Thoracic aorta (tissue), 2 donors: ENCODE results near the gene CEACAM20. TPM values are rescaled to one million over a fixed set of nuclear protein-coding genes. Genes with fewer than 3 reads are reported as not detected.
"Not testable (repeated sequence)": the region's sequence is repeated elsewhere in the genome, so short reads cannot be mapped to it uniquely, and the experiment has no call there.

Source experiments
- ATAC-seq: fragments of 150-250 bp; one replicate; pipeline ENCODE4 v1.8.0; 2017; ENCODE audit warnings: low read depth; ENCODE audit not compliant: insufficient number of reproducible peaks, low FRiP score
- DNase-seq: peaks from one replicate; pipeline ENCODE4 v3.0.0-alpha.2; 2020; ENCODE audit warnings: low spot score
- H3K27ac ChIP-seq, 2 donors: fragments of 200-600 bp; sonication (generic); 1 replicate in 1 of 2; 2 replicates in 1 of 2; pipeline ENCODE4 v1.5.1; 2016; ENCODE audit warnings: mild to moderate bottlenecking in 2 of 2, moderate library complexity in 2 of 2
- H3K27me3 ChIP-seq: fragments of 200-600 bp; sonication (generic); replicated peaks from 2 replicates; pipeline ENCODE4 v1.6.0; 2016; ENCODE audit warnings: mild to moderate bottlenecking; ENCODE audit not compliant: insufficient read depth
- H3K36me3 ChIP-seq: fragments of 200-600 bp; sonication (generic); one replicate; pipeline ENCODE4 v1.5.1; 2016
- H3K4me1 ChIP-seq, 2 donors: fragments of 200-600 bp; sonication (generic); 1 replicate in 1 of 2; 2 replicates in 1 of 2; pipeline versions ENCODE4 v1.5.1 to v1.6.0; 2016; ENCODE audit warnings: low read depth in 2 of 2, mild to moderate bottlenecking in 1 of 2; ENCODE audit not compliant: control insufficient read depth in 1 of 2
- H3K4me3 ChIP-seq: fragments of 200-600 bp; sonication (generic); 2 replicates; pipeline ENCODE4 v1.5.1; 2016; ENCODE audit warnings: mild to moderate bottlenecking
- H3K9me3 ChIP-seq: fragments of 200-600 bp; sonication (generic); 2 replicates; pipeline ENCODE4 v1.5.1; 2016
- total RNA-seq, 2 donors: library from RNA; depleted of rRNA; stranded (reverse); fragments of >200 nt; gene quantifications; one replicate each; pipeline versions ENCODE4 v1.1.0 to v1.2.3, GENCODE V29; 2016
- TF ChIP-seq, protein P1 (sequence below): fragments of 200-600 bp; sonication (generic); IDR thresholded peaks from one replicate; pipeline ENCODE4 v1.5.1; 2019; ENCODE audit warnings: antibody characterized with exemption

Gene CEACAM20
- total RNA-seq, 2 donors from 2014 or later = not detected

- TF ChIP-seq, protein P1, sequence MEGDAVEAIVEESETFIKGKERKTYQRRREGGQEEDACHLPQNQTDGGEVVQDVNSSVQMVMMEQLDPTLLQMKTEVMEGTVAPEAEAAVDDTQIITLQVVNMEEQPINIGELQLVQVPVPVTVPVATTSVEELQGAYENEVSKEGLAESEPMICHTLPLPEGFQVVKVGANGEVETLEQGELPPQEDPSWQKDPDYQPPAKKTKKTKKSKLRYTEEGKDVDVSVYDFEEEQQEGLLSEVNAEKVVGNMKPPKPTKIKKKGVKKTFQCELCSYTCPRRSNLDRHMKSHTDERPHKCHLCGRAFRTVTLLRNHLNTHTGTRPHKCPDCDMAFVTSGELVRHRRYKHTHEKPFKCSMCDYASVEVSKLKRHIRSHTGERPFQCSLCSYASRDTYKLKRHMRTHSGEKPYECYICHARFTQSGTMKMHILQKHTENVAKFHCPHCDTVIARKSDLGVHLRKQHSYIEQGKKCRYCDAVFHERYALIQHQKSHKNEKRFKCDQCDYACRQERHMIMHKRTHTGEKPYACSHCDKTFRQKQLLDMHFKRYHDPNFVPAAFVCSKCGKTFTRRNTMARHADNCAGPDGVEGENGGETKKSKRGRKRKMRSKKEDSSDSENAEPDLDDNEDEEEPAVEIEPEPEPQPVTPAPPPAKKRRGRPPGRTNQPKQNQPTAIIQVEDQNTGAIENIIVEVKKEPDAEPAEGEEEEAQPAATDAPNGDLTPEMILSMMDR = no peak
- Histone ChIP-seq H3K9me3 (peaks cover 97% of the 10 kb centered on the region), H3K36me3 (peaks cover 50% of the 10 kb centered on the region)
These were observed 52.7 kb downstream of the CEACAM20 start for GRCh38 chr19:44476559-44477408.

GRCh38 chr19:44468730-44469129, 60.7 kb downstream of the CEACAM20 start:
- H3K36me3 ChIP-seq, DNase-seq, H3K4me1 ChIP-seq, H3K27ac ChIP-seq, ATAC-seq, H3K27me3 ChIP-seq, H3K4me3 ChIP-seq: not testable (repeated sequence)
- peaks cover 74% of the 10 kb centered on the region for H3K9me3 ChIP-seq

More at GRCh38 chr19:44476559-44477408, 52.7 kb downstream of the CEACAM20 start:
- DNase-seq = no peak
- ATAC-seq = no peak
- no peaks in the 10 kb centered on the region for H3K27me3 ChIP-seq
- no peaks in the 10 kb centered on the region for H3K4me1 ChIP-seq
- H3K27ac ChIP-seq = no peak overlapping the region
- H3K4me3 ChIP-seq = no peak overlapping the region

- H3K9me3 ChIP-seq = peaks cover 31% of the 10 kb centered on the region
- not testable (repeated sequence) for H3K4me1 ChIP-seq
These were observed 66.7 kb downstream of the CEACAM20 start for GRCh38 chr19:44462600-44463286.

More at GRCh38 chr19:44462600-44463286, 66.7 kb downstream of the CEACAM20 start:
- H3K4me3 ChIP-seq, ATAC-seq, H3K36me3 ChIP-seq, H3K27ac ChIP-seq, H3K27me3 ChIP-seq, DNase-seq: not testable (repeated sequence)

Other genes with a start within 250 kb of the CEACAM20 start
- 10 to 100 TPM in 1 of 2 donors, 1 to 10 TPM in 1; 6.9 to 12.6 TPM for gene ZNF235, start 224.7 kb downstream of the CEACAM20 start, total RNA-seq
- gene ZNF112, start 173.0 kb downstream of the CEACAM20 start, total RNA-seq = 1 to 10 TPM; 4.7 to 5.0 TPM
- gene ZNF285, start 128.1 kb downstream of the CEACAM20 start, total RNA-seq = under 1 TPM; 0.27 to 0.28 TPM
- 1 to 10 TPM; 2.3 to 4.1 TPM for gene ZNF229, start 81.2 kb downstream of the CEACAM20 start, total RNA-seq
- 10 to 100 TPM in 1 of 2 donors, 1 to 10 TPM in 1; 9.6 to 16.1 TPM for gene ZNF180, start 29.2 kb downstream of the CEACAM20 start, total RNA-seq
- not detected for gene IGSF23, start 83.9 kb upstream of the CEACAM20 start, total RNA-seq
- 100 to 1,000 TPM in 1 of 2 donors, 10 to 100 TPM in 1; 59.7 to 102 TPM for gene PVR, start 114.2 kb upstream of the CEACAM20 start, total RNA-seq
- gene CEACAM19, start 141.8 kb upstream of the CEACAM20 start, total RNA-seq = 1 to 10 TPM; 3.4 to 6.2 TPM
- not detected for gene CEACAM16, start 169.5 kb upstream of the CEACAM20 start, total RNA-seq
- 10 to 100 TPM; 43.1 to 77.9 TPM for gene BCL3, start 219.0 kb upstream of the CEACAM20 start, total RNA-seq
- under 1 TPM in 1 of 2 donors, not detected in 1; 0.42 TPM for gene CBLC, start 248.2 kb upstream of the CEACAM20 start, total RNA-seq